ENCODE measurements around the gene LRRC32.
A peak's percentile ranks its signal among the peaks of the same experiment; 100 is the strongest.

LRRC32 gene

GRCh38 chr11:76695771-76696170 lies 25.2 kb upstream of the LRRC32 start:
- Histone ChIP-seq H3K27ac (no peak overlapping the region), H3K36me3 (no peaks in the 10 kb centered on the region), H3K27me3 (ENCODE audit: insufficient read depth, low read depth, severe bottlenecking) (no peaks in the 10 kb centered on the region), H3K9me3 (ENCODE audit: severe bottlenecking) (no peaks in the 10 kb centered on the region), H3K4me3 (ENCODE audit: low read depth, low read length) (no peak overlapping the region)
- DNase-seq, result no peak
- TF ChIP-seq CTCF (IDR thresholded peaks at IDR 0.05; ENCODE audit: low read depth, low read length), result no peak

- no peaks in the 10 kb centered on the region for H3K27me3 ChIP-seq (ENCODE audit: insufficient read depth, low read depth, severe bottlenecking)
- DNase-seq, result peak; percentile 45
- no peak overlapping the region for H3K4me3 ChIP-seq (ENCODE audit: low read depth, low read length)
- TF ChIP-seq CTCF (IDR thresholded peaks at IDR 0.05; ENCODE audit: low read depth, low read length), result no peak
- H3K36me3 ChIP-seq, result no peaks in the 10 kb centered on the region
- H3K27ac ChIP-seq, result no peak overlapping the region
- no peaks in the 10 kb centered on the region for H3K9me3 ChIP-seq (ENCODE audit: severe bottlenecking)
These were observed 24.6 kb upstream of the LRRC32 start for GRCh38 chr11:76695133-76695532.

- H3K27me3 ChIP-seq (ENCODE audit: insufficient read depth, low read depth, severe bottlenecking), result no peaks in the 10 kb centered on the region
- H3K4me3 ChIP-seq (ENCODE audit: low read depth, low read length), result no peak overlapping the region
- no peak overlapping the region for H3K27ac ChIP-seq
- H3K36me3 ChIP-seq, result no peaks in the 10 kb centered on the region
- TF ChIP-seq CTCF (IDR thresholded peaks at IDR 0.05; ENCODE audit: low read depth, low read length), result no peak
- no peak for DNase-seq
- H3K9me3 ChIP-seq (ENCODE audit: severe bottlenecking), result no peaks in the 10 kb centered on the region
These were observed 24.1 kb upstream of the LRRC32 start for GRCh38 chr11:76694664-76695063.

- H3K4me3 ChIP-seq (ENCODE audit: low read depth, low read length), result no peak overlapping the region
- no peak for DNase-seq
- H3K36me3 ChIP-seq, result no peaks in the 10 kb centered on the region
- TF ChIP-seq CTCF (IDR thresholded peaks at IDR 0.05; ENCODE audit: low read depth, low read length), result no peak
- H3K9me3 ChIP-seq (ENCODE audit: severe bottlenecking), result no peaks in the 10 kb centered on the region
- H3K27ac ChIP-seq, result no peak overlapping the region
- H3K27me3 ChIP-seq (ENCODE audit: insufficient read depth, low read depth, severe bottlenecking), result no peaks in the 10 kb centered on the region
These were observed 23.3 kb upstream of the LRRC32 start for GRCh38 chr11:76693806-76694205.

- H3K4me3 ChIP-seq (ENCODE audit: low read depth, low read length), result no peak overlapping the region
- no peaks in the 10 kb centered on the region for H3K36me3 ChIP-seq
- TF ChIP-seq CTCF (IDR thresholded peaks at IDR 0.05; ENCODE audit: low read depth, low read length), result no peak
- H3K9me3 ChIP-seq (ENCODE audit: severe bottlenecking), result no peaks in the 10 kb centered on the region
- DNase-seq, result no peak
- H3K27me3 ChIP-seq (ENCODE audit: insufficient read depth, low read depth, severe bottlenecking), result no peaks in the 10 kb centered on the region
- H3K27ac ChIP-seq, result no peak overlapping the region
These were observed 22.4 kb upstream of the LRRC32 start for GRCh38 chr11:76692956-76693355.

- no peak for DNase-seq
- Histone ChIP-seq H3K36me3 (no peaks in the 10 kb centered on the region), H3K4me3 (ENCODE audit: low read depth, low read length) (no peak overlapping the region), H3K27me3 (ENCODE audit: insufficient read depth, low read depth, severe bottlenecking) (no peaks in the 10 kb centered on the region), H3K27ac (no peak overlapping the region), H3K9me3 (ENCODE audit: severe bottlenecking) (no peaks in the 10 kb centered on the region)
- TF ChIP-seq CTCF (IDR thresholded peaks at IDR 0.05; ENCODE audit: low read depth, low read length), result no peak
These were observed 21.1 kb upstream of the LRRC32 start for GRCh38 chr11:76691655-76692054.
